Muscle of leg (tissue), 11 donors: ENCODE results near the gene EEFSEC. TPM values are rescaled to one million over a fixed set of nuclear protein-coding genes. Genes with fewer than 3 reads are reported as not detected.

Experiments
- DNase-seq: peaks from one replicate; pipeline ENCODE4 v3.0.0; 2013
- H3K27ac ChIP-seq: one replicate; pipeline ENCODE4 v1.5.1; 2013; ENCODE audit warnings: mild to moderate bottlenecking, low read length, control low read depth
- H3K27me3 ChIP-seq: one replicate; pipeline ENCODE4 v1.6.1; 2013; ENCODE audit warnings: low read length; ENCODE audit not compliant: control insufficient read depth, insufficient read depth
- H3K36me3 ChIP-seq: one replicate; pipeline ENCODE4 v1.6.1; 2013; ENCODE audit warnings: low read length; ENCODE audit not compliant: control insufficient read depth, insufficient read depth
- H3K4me1 ChIP-seq: one replicate; pipeline ENCODE4 v1.6.1; 2013; ENCODE audit warnings: low read length; ENCODE audit not compliant: control insufficient read depth, insufficient read depth
- H3K4me3 ChIP-seq: one replicate; pipeline ENCODE4 v1.5.1; 2013; ENCODE audit warnings: low read length, control low read depth
- H3K9me3 ChIP-seq: replicated peaks from 2 replicates; pipeline ENCODE4 v1.6.1; 2013; ENCODE audit warnings: low read depth, low read length; ENCODE audit not compliant: control insufficient read depth
- WGBS: methylation state at CpG from one replicate; pipeline ENCODE4 v1.1.5; 2013; ENCODE audit warnings: missing lambda C conversion rate; ENCODE audit not compliant: insufficient coverage; 5-methylcytosine and 5-hydroxymethylcytosine counted together
- polyA plus RNA-seq, 8 donors: library from polyadenylated mRNA; unstranded; fragments of 120-200 nt; gene quantifications; one replicate each; pipeline versions ENCODE4 v1.2.1 to v1.2.3, GENCODE V29; 2013; ENCODE audit warnings: inconsistent platforms in 1 of 8, low replicate concordance in 1 of 8; ENCODE audit not compliant: insufficient read length in 8 of 8, insufficient read depth in 1 of 8
- total RNA-seq: library from RNA; stranded (reverse); fragments of 120-200 nt; gene quantifications from one replicate; pipeline ENCODE4 v1.2.4, GENCODE V29; 2013

The EEFSEC gene
- total and polyA plus RNA-seq, 9 donors: 5.5 to 20.9 (median 16.9) TPM

DNA sequence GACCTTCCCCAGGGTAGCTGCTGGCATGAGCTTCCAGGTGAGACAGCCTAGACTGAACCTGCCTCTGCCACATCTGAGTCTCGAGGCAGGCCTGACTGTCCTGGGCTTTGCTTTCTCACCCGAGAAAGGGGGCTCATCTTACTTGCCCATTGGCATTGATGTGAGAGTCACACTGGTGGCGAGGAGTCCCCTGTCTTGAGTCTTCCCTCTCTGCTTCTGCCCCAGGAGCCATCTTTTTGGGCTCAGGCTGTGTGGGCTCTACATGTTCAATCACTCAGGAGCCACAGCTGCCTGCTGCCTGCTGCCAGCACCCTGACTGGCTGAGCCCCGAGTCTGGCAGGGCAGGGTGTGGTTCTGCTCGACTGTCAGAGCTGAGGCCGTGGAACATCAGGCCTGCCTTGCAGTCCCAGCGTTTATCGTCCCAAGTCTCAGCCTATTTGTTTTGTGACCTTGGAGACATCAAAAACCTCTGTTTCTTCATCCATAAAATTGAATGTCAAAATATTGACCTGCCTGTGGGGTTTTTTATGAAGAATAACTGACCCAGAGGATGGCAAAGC, 180.9 kb downstream of the EEFSEC start:
- no peaks in the 10 kb centered on the region for H3K9me3 ChIP-seq
- no peak overlapping the region for H3K4me3 ChIP-seq
- H3K27me3 ChIP-seq: no peaks in the 10 kb centered on the region
- DNase-seq: peak; percentile 18
- peaks cover 19% of the 10 kb centered on the region for H3K4me1 ChIP-seq
- peaks cover 9% of the 10 kb centered on the region for H3K36me3 ChIP-seq
- WGBS: 51% methylated on average over 6 of the region's 8 CpGs
- no peak overlapping the region for H3K27ac ChIP-seq

DNA sequence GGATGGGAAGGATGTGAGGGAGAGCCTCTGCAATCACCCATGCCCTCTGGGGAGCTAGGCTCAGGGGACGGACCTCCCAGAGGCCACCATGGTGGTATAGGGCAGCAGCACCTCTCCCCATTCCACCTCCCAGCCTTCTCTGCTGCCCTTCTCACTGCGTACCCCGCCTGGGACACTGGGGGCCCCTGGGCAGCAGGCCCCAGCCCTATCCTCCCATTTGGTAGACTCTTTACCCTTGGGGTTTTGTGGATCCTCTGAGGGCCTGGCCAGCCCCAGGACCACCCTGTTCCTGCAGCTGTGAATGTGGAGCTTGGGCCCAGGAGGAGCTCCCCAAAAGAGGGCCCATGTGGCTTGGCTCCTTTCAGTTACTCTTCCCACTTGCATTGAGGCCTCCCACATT, 181.5 kb downstream of the EEFSEC start:
- no peak overlapping the region for H3K4me3 ChIP-seq
- H3K4me1 ChIP-seq: peaks cover 19% of the 10 kb centered on the region
- no CpG with 5 or more reads among the region's 3 CpGs for WGBS
- H3K27ac ChIP-seq: no peak overlapping the region
- H3K36me3 ChIP-seq: peaks cover 9% of the 10 kb centered on the region
- no peak for DNase-seq
- no peaks in the 10 kb centered on the region for H3K27me3 ChIP-seq
- no peaks in the 10 kb centered on the region for H3K9me3 ChIP-seq

DNA sequence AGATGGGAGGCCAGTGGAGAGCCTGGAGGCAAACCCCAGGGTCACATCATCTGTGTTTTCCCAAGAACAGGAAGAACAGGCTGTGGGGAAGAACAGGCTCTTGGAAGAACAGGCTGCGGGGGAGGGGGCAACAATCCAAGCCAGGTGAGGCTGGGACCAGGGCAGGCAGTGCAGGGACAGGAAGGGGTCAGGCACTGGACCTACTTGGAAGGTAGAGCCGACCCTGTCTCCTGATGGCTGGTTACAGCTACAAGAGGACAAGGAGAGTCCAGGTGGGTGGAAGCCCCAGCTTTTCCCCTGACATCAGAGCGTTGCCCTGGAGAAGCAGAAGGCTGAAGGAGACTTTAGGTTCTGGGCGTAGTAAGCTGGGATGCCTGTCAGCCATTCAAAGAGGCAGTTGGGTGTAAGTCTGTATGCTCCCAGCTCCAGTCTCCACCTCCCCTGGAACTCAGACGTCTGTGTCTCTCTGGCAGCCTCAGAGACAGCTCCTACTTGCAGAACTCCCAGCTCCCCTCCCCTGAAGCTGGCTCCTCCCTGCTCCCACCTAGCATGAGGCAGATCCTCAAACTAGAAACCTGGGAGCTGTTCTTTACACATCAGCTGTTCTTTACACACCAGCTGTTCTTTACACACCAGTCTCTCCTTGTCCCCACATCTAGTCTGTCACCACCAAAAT, 182.5 kb downstream of the EEFSEC start:
- Histone ChIP-seq H3K9me3 (no peaks in the 10 kb centered on the region), H3K27ac (no peak overlapping the region), H3K36me3 (peaks cover 9% of the 10 kb centered on the region), H3K27me3 (no peaks in the 10 kb centered on the region), H3K4me1 (peaks cover 23% of the 10 kb centered on the region), H3K4me3 (no peak overlapping the region)
- DNase-seq: peak; percentile 54
- WGBS: 26% methylated on average over 4 of the region's 5 CpGs

DNA sequence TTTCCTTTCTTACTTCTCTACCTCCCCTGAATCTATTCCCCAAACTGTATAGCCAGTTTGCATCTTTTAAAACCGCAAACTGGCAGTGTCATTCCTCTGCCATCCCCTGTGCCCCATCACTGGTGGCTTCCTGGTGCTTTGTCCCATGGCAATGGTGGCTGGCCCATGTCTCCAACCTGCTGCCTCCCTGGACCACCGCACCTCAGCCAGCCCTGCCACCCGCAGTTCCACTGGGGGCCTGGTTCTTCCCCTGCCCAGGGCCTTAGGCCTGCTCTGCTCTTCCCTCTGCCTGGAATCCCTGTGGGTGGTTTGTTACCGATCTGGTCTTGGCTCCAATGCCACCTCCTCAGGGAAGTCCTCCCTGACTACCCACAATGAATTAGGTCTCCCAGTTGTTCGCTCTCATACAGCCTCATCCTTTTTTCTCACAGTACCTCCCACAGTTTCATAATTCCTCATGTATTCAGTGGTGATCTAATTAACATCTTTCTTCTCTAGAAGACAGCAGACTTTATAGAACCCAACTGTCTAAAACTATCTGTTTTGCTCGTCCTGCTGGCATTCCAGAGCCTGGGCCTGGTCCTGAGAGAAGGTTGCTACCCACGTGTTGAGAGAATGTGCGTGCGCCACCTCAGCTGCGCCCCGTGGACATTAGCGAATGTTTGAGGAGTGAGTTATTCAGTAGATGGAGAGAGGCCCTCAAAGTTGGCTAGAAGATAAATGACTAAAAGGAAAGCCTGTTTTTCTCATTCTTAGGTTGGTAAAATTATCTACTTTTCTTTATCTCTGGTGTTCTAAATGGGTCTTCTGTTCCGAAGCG, 183.3 kb downstream of the EEFSEC start:
- Histone ChIP-seq H3K4me3 (no peak overlapping the region), H3K27me3 (no peaks in the 10 kb centered on the region), H3K9me3 (no peaks in the 10 kb centered on the region), H3K36me3 (peaks cover 14% of the 10 kb centered on the region), H3K27ac (no peak overlapping the region), H3K4me1 (peaks cover 26% of the 10 kb centered on the region)
- DNase-seq: no peak
- 91% methylated on average over 12 of the region's 14 CpGs for WGBS

DNA sequence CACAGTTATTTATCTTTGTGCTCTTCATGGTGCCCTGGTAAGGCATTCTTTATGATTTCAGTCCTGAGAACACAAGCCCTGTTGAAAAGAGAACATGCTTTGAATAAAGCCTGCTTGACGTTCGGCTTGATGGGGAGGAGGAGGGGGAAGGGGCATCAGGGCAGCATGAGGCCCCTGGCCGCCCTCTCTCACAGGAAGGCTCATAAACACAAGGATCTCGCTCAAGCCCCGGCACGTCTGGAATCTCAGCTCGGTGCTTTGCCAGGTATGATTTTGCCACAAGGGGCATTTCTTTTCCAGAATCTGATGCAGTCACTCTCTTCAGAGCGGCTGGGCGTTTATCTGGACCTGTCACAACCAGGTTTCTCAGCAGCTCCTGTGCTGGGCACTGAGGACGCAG, 184.0 kb downstream of the EEFSEC start:
- Histone ChIP-seq H3K4me3 (no peak overlapping the region), H3K4me1 (peaks cover 29% of the 10 kb centered on the region), H3K27me3 (no peaks in the 10 kb centered on the region), H3K27ac (no peak overlapping the region), H3K9me3 (no peaks in the 10 kb centered on the region), H3K36me3 (peaks cover 20% of the 10 kb centered on the region)
- DNase-seq: no peak
- 55% methylated on average over 7 of the region's 10 CpGs for WGBS

DNA sequence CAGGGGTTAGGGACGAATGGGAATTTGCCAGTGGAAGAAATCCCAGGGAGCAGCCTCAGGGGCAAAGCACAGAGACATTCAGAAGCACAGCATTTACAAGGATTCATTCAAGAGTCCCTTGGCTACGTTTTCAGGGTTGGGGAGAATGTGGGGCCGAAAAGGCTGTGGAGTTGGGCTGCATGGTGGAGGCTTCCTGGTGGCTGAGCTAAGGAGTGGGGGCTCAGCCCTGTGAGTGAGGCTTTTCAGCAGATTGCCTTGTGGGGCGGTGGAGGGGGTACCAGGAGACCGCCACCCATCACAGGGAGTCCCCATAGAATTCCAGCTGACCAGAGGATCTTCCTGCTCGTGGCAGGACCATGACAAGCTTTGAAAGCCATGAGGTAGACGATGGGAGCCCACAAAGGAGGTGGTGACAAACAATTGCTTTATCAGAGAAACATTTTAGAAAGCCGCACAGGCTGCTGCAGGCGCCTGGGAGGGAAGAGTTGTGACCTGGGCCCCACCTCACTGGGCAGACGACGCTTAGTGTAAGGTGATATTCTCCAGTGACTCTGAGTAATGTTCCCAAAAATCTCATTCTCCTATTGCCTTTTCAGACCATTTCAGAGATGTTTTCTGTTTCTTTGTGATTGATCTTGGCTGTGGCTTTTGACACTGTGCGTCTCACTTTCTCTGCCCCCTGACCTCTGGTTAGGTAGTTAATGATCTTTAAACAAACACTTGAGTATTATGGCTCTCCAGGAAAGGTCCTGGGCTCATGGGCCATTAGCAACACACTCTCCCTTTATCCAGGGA, 185.5 kb downstream of the EEFSEC start:
- Histone ChIP-seq H3K4me1 (peaks cover 34% of the 10 kb centered on the region), H3K4me3 (no peak overlapping the region), H3K9me3 (no peaks in the 10 kb centered on the region), H3K27ac (no peak overlapping the region), H3K36me3 (peaks cover 22% of the 10 kb centered on the region), H3K27me3 (no peaks in the 10 kb centered on the region)
- WGBS: 61% methylated on average over 9 of the region's 12 CpGs
- DNase-seq: no peak

DNA sequence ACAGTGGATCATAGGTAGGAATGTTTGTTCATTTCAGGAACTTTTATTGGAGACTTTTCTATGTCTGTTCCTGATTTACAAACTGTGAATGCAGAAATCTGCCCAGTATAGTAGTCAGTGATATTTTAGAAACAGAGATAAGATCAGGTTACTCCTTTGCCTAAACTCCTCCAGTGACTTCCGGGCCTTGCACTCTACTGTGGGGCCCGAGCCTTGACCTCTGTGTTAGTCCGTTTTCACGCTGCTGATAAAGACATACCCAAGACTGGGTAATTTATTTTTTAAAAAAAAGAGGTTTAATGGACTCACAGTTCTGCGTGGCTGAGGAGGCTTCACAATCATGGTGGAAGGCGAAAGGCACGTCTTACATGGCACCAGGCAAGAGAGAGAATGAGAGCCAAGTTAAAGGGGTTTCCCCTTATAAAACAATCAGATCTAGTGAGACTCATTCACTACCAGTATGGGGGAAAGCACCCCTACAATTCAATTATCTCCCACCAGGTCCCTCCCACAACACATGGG, 186.3 kb downstream of the EEFSEC start:
- Histone ChIP-seq H3K36me3 (peaks cover 22% of the 10 kb centered on the region), H3K27ac (no peak overlapping the region), H3K4me3 (no peak overlapping the region), H3K9me3 (no peaks in the 10 kb centered on the region), H3K27me3 (no peaks in the 10 kb centered on the region), H3K4me1 (peaks cover 29% of the 10 kb centered on the region)
- no peak for DNase-seq
- no CpG with 5 or more reads among the region's 7 CpGs for WGBS

DNA sequence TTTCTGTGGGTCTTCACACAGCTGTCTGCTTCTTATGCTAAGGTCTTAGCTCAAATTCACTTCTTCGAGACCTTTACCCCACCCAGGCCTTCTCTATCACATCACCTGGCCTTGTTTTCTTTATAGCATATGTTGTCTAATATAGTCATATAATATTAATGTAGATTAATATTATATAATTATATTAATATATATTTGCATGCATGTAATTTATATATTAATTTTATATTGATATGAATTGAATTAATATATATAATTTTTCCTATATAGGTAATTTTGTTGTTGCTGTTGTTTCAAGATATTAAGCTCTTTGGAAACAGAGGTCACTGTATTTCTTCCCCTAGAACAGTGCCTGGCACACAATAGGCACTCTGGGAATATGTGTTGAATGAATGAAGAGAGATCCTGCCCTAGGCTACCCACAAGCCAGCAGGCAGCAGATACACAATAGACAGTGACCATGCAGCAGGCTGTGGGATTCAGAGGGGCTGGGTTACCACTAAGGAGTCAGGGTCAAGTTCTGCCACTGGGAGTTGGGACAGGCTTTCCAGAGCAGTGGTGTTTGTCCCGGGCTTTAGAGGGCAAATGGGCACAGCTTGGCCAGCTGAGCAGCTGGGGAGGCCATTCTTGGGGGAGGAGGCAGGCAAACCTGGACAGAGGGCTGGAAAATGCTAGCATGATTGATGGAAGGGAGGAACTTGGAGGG, 187.1 kb downstream of the EEFSEC start:
- Histone ChIP-seq H3K36me3 (peaks cover 22% of the 10 kb centered on the region), H3K9me3 (no peaks in the 10 kb centered on the region), H3K4me1 (peaks cover 25% of the 10 kb centered on the region), H3K4me3 (no peak overlapping the region), H3K27ac (no peak overlapping the region), H3K27me3 (no peaks in the 10 kb centered on the region)
- WGBS: 27% methylated on average over 1 of the region's 2 CpGs
- DNase-seq: no peak

DNA sequence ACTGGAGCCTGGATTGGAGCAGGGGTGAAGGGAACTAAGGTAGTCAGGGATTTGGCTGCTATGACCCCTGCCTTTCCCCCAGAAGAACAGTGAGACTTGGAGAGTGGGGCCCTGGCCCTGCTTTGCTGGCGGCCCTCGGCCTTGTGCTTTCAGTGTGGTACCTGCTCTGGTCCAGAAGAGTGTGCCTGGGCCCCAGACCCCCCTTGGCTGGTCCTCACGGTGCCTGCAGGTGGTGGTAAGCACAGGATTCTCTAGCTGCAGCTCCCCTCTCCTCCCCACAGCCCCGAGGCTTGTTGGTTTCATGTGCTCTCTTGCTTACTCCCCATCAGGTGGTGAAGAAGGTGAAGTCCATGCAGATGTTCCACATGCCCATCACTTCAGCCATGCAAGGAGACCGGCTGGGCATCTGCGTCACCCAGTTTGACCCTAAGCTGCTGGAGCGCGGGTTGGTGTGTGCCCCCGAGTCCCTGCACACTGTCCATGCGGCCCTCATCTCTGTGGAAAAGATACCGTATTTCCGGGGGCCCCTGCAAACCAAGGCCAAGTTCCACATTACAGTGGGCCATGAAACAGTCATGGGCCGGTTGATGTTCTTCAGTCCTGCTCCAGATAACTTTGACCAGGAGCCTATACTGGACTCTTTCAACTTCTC, 187.7 kb downstream of the EEFSEC start:
- 95% methylated on average over 12 of the region's 13 CpGs for WGBS
- DNase-seq: no peak
- H3K4me1 ChIP-seq: peaks cover 23% of the 10 kb centered on the region

More for the DNA sequence above, 187.7 kb downstream of the EEFSEC start:
- no peaks in the 10 kb centered on the region for H3K27me3 ChIP-seq
- H3K9me3 ChIP-seq: no peaks in the 10 kb centered on the region
- H3K27ac ChIP-seq: no peak overlapping the region
- peaks cover 22% of the 10 kb centered on the region for H3K36me3 ChIP-seq
- H3K4me3 ChIP-seq: no peak overlapping the region
